ENCODE results near the gene ADAMTSL3. TPM values are rescaled to one million over a fixed set of nuclear protein-coding genes. Genes with fewer than 3 reads are reported as not detected.
A peak's percentile ranks its signal among the peaks of the same experiment; 100 is the strongest.

ADAMTSL3 gene
- total and polyA plus RNA-seq, 4 donors = 3.5 to 19.0 (median 8.0) TPM

DNA sequence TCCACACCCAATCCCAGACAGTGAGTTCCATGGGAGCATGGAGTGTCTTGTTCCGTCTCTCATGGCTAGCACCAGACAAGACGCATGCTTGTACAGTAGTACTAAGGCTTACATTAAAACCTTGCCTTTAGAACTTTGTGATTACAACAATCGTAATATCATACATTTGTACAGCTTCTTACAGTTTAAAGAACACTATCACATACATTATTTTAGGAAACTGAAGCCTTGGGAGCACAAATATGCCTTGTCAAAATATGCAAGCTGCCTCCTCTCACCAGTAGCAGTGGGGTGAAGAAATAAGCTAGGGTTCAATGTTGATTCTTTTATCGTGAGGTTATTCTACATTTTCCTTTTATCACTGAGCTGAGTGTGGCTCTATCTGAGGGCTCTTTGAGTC is 36.8 kb downstream of the ADAMTSL3 start:
- no peak overlapping the region for H3K27ac ChIP-seq (ENCODE audit: low read depth in 1 of 2, low read length in 2 of 2)
- H3K4me3 ChIP-seq (ENCODE audit: low read depth in 1 of 3, low read length in 3 of 3) = no peak overlapping the region
- TF ChIP-seq, protein P1, sequence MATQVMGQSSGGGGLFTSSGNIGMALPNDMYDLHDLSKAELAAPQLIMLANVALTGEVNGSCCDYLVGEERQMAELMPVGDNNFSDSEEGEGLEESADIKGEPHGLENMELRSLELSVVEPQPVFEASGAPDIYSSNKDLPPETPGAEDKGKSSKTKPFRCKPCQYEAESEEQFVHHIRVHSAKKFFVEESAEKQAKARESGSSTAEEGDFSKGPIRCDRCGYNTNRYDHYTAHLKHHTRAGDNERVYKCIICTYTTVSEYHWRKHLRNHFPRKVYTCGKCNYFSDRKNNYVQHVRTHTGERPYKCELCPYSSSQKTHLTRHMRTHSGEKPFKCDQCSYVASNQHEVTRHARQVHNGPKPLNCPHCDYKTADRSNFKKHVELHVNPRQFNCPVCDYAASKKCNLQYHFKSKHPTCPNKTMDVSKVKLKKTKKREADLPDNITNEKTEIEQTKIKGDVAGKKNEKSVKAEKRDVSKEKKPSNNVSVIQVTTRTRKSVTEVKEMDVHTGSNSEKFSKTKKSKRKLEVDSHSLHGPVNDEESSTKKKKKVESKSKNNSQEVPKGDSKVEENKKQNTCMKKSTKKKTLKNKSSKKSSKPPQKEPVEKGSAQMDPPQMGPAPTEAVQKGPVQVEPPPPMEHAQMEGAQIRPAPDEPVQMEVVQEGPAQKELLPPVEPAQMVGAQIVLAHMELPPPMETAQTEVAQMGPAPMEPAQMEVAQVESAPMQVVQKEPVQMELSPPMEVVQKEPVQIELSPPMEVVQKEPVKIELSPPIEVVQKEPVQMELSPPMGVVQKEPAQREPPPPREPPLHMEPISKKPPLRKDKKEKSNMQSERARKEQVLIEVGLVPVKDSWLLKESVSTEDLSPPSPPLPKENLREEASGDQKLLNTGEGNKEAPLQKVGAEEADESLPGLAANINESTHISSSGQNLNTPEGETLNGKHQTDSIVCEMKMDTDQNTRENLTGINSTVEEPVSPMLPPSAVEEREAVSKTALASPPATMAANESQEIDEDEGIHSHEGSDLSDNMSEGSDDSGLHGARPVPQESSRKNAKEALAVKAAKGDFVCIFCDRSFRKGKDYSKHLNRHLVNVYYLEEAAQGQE (IDR thresholded peaks at IDR 0.05) = no peak
- TF ChIP-seq, protein P2, sequence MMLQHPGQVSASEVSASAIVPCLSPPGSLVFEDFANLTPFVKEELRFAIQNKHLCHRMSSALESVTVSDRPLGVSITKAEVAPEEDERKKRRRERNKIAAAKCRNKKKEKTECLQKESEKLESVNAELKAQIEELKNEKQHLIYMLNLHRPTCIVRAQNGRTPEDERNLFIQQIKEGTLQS (IDR thresholded peaks at IDR 0.05) = no peak
- TF ChIP-seq FOXA2 (IDR thresholded peaks at IDR 0.05) (no peak), HNF4G (IDR thresholded peaks at IDR 0.05) (no peak), TAF1 (conservative IDR thresholded peaks at IDR 0.05) (no peak), FOXA1 (IDR thresholded peaks at IDR 0.05) (no peak), JUND (IDR thresholded peaks at IDR 0.05) (no peak), RXRA (IDR thresholded peaks at IDR 0.05) (no peak)
- TF ChIP-seq, protein P3, sequence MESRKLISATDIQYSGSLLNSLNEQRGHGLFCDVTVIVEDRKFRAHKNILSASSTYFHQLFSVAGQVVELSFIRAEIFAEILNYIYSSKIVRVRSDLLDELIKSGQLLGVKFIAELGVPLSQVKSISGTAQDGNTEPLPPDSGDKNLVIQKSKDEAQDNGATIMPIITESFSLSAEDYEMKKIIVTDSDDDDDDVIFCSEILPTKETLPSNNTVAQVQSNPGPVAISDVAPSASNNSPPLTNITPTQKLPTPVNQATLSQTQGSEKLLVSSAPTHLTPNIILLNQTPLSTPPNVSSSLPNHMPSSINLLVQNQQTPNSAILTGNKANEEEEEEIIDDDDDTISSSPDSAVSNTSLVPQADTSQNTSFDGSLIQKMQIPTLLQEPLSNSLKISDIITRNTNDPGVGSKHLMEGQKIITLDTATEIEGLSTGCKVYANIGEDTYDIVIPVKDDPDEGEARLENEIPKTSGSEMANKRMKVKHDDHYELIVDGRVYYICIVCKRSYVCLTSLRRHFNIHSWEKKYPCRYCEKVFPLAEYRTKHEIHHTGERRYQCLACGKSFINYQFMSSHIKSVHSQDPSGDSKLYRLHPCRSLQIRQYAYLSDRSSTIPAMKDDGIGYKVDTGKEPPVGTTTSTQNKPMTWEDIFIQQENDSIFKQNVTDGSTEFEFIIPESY (IDR thresholded peaks at IDR 0.05) = no peak
- no peaks in the 10 kb centered on the region for H3K27me3 ChIP-seq (ENCODE audit: control insufficient read depth in 4 of 4, insufficient read depth in 4 of 4, low read length in 3 of 4)
- H3K4me1 ChIP-seq (ENCODE audit: control insufficient read depth in 4 of 4, insufficient read depth in 4 of 4, low read length in 3 of 4) = peaks cover 0 to 7% (median 1%) of the 10 kb centered on the region in 4 donors
- no peaks in the 10 kb centered on the region for H3K9me3 ChIP-seq (ENCODE audit: control insufficient read depth in 4 of 4, low read length in 3 of 4)
- no peak for DNase-seq (ENCODE audit: low spot score)
- H3K9ac ChIP-seq (ENCODE audit: low read depth in 1 of 2, low read length in 2 of 2) = no peak overlapping the region
- 91% methylated on average over 4 of the region's 4 CpGs for WGBS
- no peaks in the 10 kb centered on the region for H3K36me3 ChIP-seq (ENCODE audit: control insufficient read depth in 4 of 4, insufficient read depth in 3 of 4, low read depth in 1 of 4, low read length in 3 of 4)

DNA sequence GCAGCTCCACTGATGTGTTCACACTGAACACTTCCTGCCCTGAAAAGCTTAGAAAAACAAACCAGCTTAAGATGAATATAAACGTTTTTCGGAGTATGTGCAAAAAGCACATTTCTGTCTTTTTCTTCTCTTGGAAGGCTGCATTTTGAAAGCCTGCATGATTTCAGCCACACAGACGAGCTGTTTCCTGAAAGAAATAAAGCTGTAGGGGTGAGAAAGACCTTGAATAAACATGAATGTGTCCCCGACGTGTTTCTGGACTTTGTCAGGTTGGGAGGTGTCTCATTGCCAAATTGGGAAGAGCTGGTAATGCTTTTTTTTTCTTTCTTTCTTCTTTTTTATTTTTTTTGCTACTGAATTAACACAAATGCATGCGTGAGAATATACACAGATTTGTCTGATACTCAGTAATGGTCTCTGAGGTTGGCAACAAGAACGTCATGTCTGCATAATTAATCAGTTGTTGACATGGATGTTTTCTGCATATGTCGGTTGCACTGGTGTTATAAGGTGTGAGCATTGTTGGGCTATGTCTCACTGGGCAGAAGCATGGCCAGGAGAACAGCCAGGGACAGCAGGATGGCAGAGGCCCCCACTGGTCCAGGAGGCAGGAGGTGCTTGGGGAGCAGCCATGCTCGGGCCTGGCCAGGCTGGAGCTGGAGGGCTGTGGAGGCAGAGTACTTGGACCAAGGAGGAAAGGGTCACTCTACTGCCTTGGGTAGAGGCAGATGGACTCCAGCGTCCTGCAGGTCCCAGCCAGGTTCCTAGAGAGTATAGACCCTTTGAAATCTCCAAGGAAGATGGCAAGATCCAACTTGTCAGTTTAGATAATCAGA is 39.0 kb downstream of the ADAMTSL3 start:
- Histone ChIP-seq H3K36me3 (ENCODE audit: control insufficient read depth in 4 of 4, insufficient read depth in 3 of 4, low read depth in 1 of 4, low read length in 3 of 4) (no peaks in the 10 kb centered on the region), H3K4me1 (ENCODE audit: control insufficient read depth in 4 of 4, insufficient read depth in 4 of 4, low read length in 3 of 4) (peaks cover 0 to 7% (median 1%) of the 10 kb centered on the region in 4 donors), H3K9ac (ENCODE audit: low read depth in 1 of 2, low read length in 2 of 2) (no peak overlapping the region), H3K9me3 (ENCODE audit: control insufficient read depth in 4 of 4, low read length in 3 of 4) (no peaks in the 10 kb centered on the region), H3K27ac (ENCODE audit: low read depth in 1 of 2, low read length in 2 of 2) (peak overlapping the region; percentile 19 to 67), H3K27me3 (ENCODE audit: control insufficient read depth in 4 of 4, insufficient read depth in 4 of 4, low read length in 3 of 4) (no peaks in the 10 kb centered on the region), H3K4me3 (ENCODE audit: low read depth in 1 of 3, low read length in 3 of 3) (no peak overlapping the region)
- 56% methylated on average over 10 of the region's 10 CpGs for WGBS
- DNase-seq (ENCODE audit: low spot score) = no peak
- TF ChIP-seq, protein P1 (IDR thresholded peaks at IDR 0.05) = no peak
- TF ChIP-seq FOXA2 (IDR thresholded peaks at IDR 0.05) (peak; percentile 19), HNF4G (IDR thresholded peaks at IDR 0.05) (no peak), RAD21 (IDR thresholded peaks at IDR 0.05) (no peak), RXRA (IDR thresholded peaks at IDR 0.05) (no peak), TAF1 (conservative IDR thresholded peaks at IDR 0.05) (no peak), EGR1 (IDR thresholded peaks at IDR 0.05; ENCODE audit: low read depth in 2 of 2) (no peak), NR2F2 (IDR thresholded peaks at IDR 0.05) (no peak), JUND (IDR thresholded peaks at IDR 0.05) (no peak), GABPA (IDR thresholded peaks at IDR 0.05 in 1 of 2, conservative IDR thresholded peaks at IDR 0.05 in 1 of 2) (no peak), SP1 (IDR thresholded peaks at IDR 0.05) (no peak), HNF4A (conservative IDR thresholded peaks at IDR 0.05) (peak; percentile 55 to 69), FOXA1 (IDR thresholded peaks at IDR 0.05) (no peak), YY1 (IDR thresholded peaks at IDR 0.05) (peak; percentile 18)
- TF ChIP-seq, protein P4, sequence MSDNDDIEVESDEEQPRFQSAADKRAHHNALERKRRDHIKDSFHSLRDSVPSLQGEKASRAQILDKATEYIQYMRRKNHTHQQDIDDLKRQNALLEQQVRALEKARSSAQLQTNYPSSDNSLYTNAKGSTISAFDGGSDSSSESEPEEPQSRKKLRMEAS (IDR thresholded peaks at IDR 0.05) = no peak
- TF ChIP-seq, protein P2 (IDR thresholded peaks at IDR 0.05) = no peak
- TF ChIP-seq, protein P3 (IDR thresholded peaks at IDR 0.05) = no peak
